H1 (cell line): ENCODE data around the gene CYP26A1. TPM values are rescaled to one million over a fixed set of nuclear protein-coding genes. Genes with fewer than 3 reads are reported as not detected.

ENCODE experiments used
- CEBPB ChIP-seq: IDR thresholded peaks from 2 replicates; pipeline ENCODE4 v1.6.1; 2012; ENCODE audit warnings: low read depth, low read length
- CREB1 ChIP-seq: IDR thresholded peaks from 2 replicates; pipeline ENCODE4 v1.6.1; 2012; ENCODE audit warnings: inconsistent platforms
- JUND ChIP-seq: IDR thresholded peaks from 2 replicates; pipeline ENCODE4 v1.6.1; 2011; ENCODE audit warnings: mild to moderate bottlenecking, improper control_type of control experiment, low read length
- KDM1A ChIP-seq: fragments of 200-600, 300-600 bp; sonication (generic); IDR thresholded peaks from 2 replicates; pipeline ENCODE4 v1.7.1; 2016; ENCODE audit warnings: mild to moderate bottlenecking, low read length, borderline replicate concordance
- TBP ChIP-seq: IDR thresholded peaks from 2 replicates; pipeline ENCODE4 v1.6.1; 2011; ENCODE audit warnings: low read depth, low read length, improper control_type of control experiment
- TCF12 ChIP-seq: IDR thresholded peaks from 2 replicates; pipeline ENCODE4 v1.6.1; 2011; ENCODE audit warnings: low read depth, mild to moderate bottlenecking, low read length
- TEAD4 ChIP-seq: IDR thresholded peaks from 2 replicates; pipeline ENCODE4 v1.6.1; 2012; ENCODE audit warnings: low read depth, low read length, inconsistent platforms, mixed read lengths
- ZNF274 ChIP-seq: IDR thresholded peaks from 2 replicates; pipeline ENCODE4 v1.7.0; 2012; ENCODE audit warnings: low read length, borderline replicate concordance; ENCODE audit errors: extremely low read depth
- polyA plus RNA-seq, 7 experiments: library from polyadenylated mRNA; depleted of rRNA in 3 of 7; stranded (reverse) in 5 of 7; unstranded in 2 of 7; fragments of >200 nt in 5 of 7; fragments of 200-250 nt in 2 of 7; gene quantifications; 1 replicate in 5 of 7; 2 replicates in 1 of 7; 4 replicates in 1 of 7; pipeline versions ENCODE4 v1.2.1 to v1.2.3, GENCODE V29; 2011 to 2013; ENCODE audit warnings: missing spikeins in 2 of 7, mixed read lengths in 2 of 7
- total RNA-seq: library from RNA; stranded (reverse); fragmentation: NEBNext Ultra II Directional; extraction: Animal tissue kit (Norgen Biotek cat#: 25700); gene quantifications from 2 replicates; pipeline ENCODE4 v1.2.1, GENCODE V29; 2021
- TF ChIP-seq, protein P1 (sequence below): fragments of 300-600 bp; sonication (generic); IDR thresholded peaks from 2 replicates; pipeline ENCODE4 v1.7.1; 2012; ENCODE audit warnings: low read length, moderate library complexity, mild to moderate bottlenecking, inconsistent platforms; ENCODE audit not compliant: insufficient replicate concordance

Gene CYP26A1
- total and polyA plus RNA-seq, 2 of the 8 experiments (the other 6 are each of a cell fraction or from before 2014, with no cell fraction given) = 5.0 to 9.1 TPM

DNA sequence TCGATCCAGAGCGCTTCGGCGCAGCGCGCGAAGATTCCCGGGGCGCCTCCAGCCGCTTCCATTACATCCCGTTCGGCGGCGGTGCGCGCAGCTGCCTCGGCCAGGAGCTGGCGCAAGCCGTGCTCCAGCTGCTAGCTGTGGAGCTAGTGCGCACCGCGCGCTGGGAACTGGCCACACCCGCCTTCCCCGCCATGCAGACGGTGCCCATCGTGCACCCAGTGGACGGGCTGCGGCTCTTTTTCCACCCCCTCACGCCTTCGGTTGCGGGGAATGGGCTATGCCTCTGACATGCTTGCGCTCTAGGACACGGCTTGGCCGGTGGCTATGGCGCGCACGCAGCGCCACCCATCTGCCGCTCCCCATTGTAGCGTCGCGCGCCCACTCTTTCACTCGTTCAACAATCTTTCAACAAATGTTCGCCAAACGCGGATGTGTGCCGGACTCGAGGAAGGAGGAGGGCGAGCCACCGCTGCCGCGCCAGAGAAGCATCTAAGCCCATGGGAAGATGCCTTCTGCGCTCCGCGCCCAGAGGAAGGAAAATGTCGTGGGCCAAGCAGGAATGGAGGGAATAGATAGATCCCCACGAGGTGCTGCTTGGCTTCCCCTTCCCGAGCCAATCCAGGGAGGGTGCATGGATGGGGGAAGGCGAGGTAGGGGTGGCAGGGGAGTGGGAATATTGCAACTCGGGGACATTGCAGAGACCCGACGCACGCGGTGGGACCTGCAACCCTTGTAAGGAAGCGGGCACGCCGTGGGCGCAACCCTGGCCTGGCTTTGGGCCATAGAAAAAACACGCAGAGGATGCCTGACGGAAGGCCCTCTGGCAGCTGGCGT is 5.1 kb upstream of the CYP26A1 start (continued):
- TF ChIP-seq, protein P1, sequence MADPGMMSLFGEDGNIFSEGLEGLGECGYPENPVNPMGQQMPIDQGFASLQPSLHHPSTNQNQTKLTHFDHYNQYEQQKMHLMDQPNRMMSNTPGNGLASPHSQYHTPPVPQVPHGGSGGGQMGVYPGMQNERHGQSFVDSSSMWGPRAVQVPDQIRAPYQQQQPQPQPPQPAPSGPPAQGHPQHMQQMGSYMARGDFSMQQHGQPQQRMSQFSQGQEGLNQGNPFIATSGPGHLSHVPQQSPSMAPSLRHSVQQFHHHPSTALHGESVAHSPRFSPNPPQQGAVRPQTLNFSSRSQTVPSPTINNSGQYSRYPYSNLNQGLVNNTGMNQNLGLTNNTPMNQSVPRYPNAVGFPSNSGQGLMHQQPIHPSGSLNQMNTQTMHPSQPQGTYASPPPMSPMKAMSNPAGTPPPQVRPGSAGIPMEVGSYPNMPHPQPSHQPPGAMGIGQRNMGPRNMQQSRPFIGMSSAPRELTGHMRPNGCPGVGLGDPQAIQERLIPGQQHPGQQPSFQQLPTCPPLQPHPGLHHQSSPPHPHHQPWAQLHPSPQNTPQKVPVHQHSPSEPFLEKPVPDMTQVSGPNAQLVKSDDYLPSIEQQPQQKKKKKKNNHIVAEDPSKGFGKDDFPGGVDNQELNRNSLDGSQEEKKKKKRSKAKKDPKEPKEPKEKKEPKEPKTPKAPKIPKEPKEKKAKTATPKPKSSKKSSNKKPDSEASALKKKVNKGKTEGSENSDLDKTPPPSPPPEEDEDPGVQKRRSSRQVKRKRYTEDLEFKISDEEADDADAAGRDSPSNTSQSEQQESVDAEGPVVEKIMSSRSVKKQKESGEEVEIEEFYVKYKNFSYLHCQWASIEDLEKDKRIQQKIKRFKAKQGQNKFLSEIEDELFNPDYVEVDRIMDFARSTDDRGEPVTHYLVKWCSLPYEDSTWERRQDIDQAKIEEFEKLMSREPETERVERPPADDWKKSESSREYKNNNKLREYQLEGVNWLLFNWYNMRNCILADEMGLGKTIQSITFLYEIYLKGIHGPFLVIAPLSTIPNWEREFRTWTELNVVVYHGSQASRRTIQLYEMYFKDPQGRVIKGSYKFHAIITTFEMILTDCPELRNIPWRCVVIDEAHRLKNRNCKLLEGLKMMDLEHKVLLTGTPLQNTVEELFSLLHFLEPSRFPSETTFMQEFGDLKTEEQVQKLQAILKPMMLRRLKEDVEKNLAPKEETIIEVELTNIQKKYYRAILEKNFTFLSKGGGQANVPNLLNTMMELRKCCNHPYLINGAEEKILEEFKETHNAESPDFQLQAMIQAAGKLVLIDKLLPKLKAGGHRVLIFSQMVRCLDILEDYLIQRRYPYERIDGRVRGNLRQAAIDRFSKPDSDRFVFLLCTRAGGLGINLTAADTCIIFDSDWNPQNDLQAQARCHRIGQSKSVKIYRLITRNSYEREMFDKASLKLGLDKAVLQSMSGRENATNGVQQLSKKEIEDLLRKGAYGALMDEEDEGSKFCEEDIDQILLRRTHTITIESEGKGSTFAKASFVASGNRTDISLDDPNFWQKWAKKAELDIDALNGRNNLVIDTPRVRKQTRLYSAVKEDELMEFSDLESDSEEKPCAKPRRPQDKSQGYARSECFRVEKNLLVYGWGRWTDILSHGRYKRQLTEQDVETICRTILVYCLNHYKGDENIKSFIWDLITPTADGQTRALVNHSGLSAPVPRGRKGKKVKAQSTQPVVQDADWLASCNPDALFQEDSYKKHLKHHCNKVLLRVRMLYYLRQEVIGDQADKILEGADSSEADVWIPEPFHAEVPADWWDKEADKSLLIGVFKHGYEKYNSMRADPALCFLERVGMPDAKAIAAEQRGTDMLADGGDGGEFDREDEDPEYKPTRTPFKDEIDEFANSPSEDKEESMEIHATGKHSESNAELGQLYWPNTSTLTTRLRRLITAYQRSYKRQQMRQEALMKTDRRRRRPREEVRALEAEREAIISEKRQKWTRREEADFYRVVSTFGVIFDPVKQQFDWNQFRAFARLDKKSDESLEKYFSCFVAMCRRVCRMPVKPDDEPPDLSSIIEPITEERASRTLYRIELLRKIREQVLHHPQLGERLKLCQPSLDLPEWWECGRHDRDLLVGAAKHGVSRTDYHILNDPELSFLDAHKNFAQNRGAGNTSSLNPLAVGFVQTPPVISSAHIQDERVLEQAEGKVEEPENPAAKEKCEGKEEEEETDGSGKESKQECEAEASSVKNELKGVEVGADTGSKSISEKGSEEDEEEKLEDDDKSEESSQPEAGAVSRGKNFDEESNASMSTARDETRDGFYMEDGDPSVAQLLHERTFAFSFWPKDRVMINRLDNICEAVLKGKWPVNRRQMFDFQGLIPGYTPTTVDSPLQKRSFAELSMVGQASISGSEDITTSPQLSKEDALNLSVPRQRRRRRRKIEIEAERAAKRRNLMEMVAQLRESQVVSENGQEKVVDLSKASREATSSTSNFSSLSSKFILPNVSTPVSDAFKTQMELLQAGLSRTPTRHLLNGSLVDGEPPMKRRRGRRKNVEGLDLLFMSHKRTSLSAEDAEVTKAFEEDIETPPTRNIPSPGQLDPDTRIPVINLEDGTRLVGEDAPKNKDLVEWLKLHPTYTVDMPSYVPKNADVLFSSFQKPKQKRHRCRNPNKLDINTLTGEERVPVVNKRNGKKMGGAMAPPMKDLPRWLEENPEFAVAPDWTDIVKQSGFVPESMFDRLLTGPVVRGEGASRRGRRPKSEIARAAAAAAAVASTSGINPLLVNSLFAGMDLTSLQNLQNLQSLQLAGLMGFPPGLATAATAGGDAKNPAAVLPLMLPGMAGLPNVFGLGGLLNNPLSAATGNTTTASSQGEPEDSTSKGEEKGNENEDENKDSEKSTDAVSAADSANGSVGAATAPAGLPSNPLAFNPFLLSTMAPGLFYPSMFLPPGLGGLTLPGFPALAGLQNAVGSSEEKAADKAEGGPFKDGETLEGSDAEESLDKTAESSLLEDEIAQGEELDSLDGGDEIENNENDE = no peak
- TF ChIP-seq ZNF274 = no peak
- TF ChIP-seq KDM1A = no peak
- TF ChIP-seq JUND = no peak
- TF ChIP-seq TCF12 = no peak; the same call in 1 of the 2 replicates
- 0 out of 2 replicates have a peak, but pooled peaks have one; percentile 32 for TF ChIP-seq CREB1
- TF ChIP-seq CEBPB = no peak
- TF ChIP-seq TEAD4 = no peak
- TF ChIP-seq TBP = no peak
- TF ChIP-seq, all 59 proteins: peak for 11
